Fibroblast of skin of back (primary cell): Measurements from ENCODE around the gene ALX4.

Source experiments
- DNase-seq: peaks from one replicate; pipeline ENCODE4 v3.0.0-alpha.2; 2013

The ALX4 gene

DNA sequence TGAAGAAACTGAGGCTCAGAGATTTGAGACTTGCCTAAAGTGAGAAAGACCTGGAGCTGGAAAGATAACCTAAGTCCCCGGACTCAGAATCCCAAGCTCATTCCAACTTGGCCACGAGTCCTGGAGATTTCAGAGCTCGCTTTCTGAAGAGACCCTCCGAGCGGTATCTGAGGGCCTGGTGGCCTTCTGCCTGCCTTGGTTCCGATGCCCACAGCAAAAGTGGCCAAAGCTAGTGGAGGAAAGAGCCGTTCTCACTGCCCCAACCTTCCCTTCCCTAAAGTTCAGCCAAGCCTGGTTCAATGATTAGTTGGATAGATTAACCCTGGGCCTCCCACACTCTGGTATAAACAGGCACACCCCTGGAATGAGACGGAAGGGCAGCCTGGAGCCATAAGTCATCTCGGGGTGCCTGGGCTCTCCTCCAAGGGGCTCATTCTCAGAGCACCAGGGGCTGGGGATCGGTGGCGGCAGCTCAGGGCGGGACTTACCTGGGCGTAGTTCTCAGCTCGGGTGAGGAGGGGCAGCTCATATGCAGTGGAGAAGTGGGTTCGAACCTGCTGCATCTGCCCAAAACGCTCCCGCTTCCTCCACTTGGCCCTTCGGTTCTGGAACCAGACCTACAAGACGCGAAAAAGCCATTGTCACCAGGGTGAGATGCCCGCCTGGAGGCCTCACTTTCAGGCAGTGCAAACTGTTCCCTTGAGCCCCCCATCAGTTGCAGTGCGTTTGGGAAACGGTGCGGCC, 42.8 kb downstream of the ALX4 start:
- DNase-seq = no peak

DNA sequence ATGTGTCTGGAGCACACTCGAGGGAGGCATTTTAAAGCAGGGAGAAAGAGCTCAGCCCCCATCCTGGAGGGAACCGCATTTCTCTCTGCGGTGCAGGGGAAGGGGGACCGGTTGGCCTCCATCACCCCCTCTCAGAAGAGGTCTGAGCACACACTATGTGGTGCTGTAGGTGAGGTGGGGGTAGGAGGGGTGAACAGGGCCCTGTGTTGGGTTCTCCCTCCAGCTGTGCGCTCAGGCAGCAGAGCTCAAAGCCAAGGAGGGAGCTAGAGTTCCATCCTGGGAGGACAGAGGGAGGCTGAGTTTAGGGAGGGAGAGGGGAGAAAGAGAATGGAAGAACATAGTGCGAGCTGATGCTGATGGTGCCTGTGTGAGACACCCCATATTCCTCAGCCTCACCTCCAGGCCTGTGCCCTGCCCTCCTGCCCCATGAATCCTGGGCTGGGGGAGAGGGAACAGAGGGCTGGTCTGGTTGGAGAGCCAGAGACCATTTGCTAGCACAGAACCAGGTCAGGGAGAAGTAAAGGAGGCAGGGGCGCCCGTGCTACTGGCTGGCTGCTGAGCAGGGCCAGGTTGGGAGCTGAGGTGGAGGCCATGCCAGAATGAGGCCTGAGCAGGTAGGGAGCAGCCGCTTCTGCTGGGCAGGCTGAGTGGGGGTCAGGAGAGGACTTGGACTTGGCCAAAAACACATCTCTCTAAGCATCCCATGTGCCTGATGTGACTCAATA, 43.7 kb downstream of the ALX4 start:
- DNase-seq = no peak

DNA sequence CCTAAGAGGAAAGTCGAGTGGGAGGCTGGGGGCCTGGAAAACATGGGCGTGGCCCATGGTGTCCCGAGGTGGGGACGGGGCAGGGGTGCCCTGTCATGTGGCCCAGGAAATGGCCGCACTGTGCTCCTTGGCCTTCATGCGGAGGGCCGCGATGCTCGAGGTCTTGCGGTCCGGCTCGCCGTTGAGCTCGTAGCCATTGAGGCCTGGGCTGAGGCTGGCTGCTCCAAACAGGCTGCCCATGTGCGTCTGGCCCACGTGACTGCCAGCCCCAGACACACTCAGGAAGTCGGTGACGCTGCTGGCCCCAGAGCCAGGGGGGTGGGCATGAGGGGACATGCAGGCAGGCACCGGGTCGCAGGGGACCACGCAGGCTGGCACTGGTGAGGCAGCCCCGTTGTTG, 45.2 kb downstream of the ALX4 start:
- no peak for DNase-seq

- no peak for DNase-seq
These were observed 45.5 kb downstream of the ALX4 start for GRCh38 chr11:44264438-44264749.

- DNase-seq = no peak
These were observed 46.1 kb downstream of the ALX4 start for GRCh38 chr11:44263738-44264437.

- DNase-seq = no peak
These were observed 47.9 kb downstream of the ALX4 start for GRCh38 chr11:44261800-44262591.

- no peak for DNase-seq
These were observed 49.9 kb downstream of the ALX4 start for GRCh38 chr11:44260081-44260480.

GRCh38 chr11:44258839-44259420, 51.0 kb downstream of the ALX4 start:
- DNase-seq = no peak

- DNase-seq = no peak
These were observed 51.8 kb downstream of the ALX4 start for GRCh38 chr11:44258190-44258489.

DNA sequence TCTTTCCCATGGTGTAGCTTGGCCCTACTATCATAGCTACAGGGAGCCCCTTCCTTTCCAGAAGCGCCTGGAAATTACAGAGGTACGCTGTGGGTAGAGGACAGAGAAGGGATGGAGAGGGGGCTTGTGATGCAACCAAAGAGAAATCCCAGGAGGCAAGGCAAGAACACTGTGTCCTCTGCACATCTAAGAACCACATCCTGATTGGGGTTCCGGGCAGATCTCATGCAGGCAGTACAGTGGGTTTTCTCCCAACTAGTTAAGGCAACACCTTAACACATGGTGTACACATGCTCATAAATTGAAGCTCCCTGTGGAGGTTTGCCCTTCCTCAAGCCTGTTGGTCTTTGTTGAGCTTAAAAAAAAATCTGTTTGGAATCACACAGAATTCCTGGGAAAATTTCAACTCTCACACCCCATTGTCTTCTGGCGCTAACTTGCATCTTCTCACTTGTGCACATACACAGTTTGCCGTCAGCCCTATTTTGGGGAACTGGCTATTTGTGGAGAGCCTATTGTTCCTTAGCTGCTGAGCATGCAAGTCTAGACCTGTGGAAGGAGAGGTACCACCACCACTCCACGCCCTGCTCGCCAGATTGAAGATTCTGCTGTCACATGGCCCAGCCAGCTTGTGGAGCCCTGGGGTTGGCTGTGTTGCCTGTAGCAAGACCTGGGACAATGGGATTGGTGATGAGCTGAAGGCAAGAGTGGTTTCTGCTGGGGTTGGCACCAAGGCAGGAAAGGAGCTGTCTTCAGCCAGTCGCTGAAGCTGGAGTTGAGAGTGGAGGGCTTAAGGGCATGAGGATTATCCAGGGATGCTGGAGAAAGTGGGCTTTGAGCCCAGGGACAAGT, 52.4 kb downstream of the ALX4 start:
- no peak for DNase-seq

DNA sequence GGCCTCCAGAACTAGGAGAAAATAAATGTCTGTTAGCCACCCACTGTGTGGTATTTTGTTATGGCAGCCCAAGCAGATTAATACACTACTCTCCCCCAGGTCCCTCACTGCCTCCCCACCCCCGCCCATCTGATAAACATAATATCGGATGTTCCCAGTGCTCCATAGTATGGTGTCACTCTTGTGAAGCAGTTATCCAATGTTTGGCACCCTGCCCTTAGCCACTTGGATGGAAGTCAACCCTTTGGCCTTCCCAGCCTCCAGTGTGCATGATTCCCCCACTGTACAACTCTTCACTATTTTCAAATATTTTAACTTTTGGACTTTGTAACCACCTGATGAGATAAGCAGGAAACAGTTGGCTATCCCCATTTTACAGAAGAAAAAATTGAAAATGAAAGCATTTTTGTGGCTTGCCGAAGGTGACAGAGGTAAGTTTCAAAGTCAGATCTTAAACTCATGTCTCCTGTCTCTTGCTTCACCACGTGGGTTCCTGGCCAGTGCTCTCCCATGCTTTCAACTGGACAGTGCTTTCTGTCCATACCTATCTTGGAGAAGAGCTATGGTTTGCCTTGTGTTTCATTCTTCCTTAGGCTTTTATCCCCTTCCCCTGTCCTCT, 53.2 kb downstream of the ALX4 start:
- DNase-seq = no peak

- DNase-seq = no peak
These were observed 54.4 kb downstream of the ALX4 start for GRCh38 chr11:44255406-44256071.

DNA sequence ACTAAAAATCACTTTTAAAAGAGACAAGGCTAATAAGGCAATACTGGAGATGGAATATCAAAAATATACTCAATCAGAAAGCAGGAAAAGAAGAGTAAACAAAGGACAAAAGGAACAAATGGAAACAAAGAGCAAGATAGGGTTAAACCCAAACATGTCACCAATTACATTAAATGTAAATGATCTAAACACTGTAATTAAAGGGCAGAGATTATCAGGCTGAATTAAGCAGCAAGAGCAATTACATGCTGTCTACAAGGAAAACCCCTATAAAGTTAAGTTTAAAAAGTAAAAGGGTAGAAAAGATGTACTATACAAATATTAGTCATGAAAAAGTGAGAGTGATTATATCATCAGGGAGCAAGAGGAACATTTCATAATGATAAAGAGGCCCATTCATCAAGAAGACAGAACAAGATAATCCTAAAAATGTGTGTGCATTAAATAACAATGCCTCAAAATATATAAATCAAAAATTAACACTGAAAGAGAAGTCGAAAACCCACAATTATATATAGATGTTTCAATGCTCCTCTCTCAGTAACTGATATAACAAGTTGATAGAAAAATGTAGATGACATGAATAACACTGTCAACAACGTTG, 56.8 kb downstream of the ALX4 start:
- DNase-seq = no peak

DNA sequence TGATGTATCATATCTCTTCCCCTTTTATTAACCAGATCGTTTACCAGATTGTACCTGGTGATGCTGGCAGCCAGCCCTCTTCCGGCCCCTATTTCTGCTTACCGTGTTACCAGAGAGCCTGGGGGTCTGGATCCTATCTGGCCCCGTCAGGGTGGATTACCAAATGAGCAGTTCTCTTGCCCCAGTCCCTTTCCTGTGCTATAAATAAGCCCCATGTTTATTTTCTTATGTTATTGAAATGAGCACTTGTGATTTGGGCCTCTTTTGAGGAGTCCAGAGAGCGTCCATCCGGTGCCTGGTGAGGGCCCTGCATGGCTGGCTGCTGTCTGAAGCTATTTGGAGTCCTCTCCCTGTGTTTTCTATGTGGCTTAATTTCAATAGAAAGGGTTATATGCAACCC, 59.5 kb downstream of the ALX4 start:
- DNase-seq = no peak

DNA sequence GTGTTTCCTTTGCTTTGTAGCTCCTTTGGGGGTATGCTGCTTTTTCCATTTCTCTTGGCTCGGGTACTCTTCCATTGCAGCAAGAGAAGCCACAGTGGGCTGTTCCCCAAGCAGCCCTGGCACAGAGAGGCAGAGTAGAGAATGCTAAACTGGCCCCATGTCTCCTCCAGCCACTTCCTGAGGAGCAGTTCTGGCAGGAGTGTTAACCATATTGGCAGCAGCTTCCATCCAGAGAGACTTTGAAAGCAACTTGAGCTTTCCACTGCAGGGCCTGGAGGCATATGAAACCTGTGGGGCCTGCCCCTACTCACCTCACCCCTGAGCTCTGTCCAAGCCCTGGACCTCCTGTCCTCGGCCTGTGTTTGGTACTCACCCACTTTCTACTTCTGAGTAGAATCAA, 61.8 kb downstream of the ALX4 start:
- DNase-seq = no peak

- no peak for DNase-seq
These were observed 62.4 kb downstream of the ALX4 start for GRCh38 chr11:44247508-44247907.

DNA sequence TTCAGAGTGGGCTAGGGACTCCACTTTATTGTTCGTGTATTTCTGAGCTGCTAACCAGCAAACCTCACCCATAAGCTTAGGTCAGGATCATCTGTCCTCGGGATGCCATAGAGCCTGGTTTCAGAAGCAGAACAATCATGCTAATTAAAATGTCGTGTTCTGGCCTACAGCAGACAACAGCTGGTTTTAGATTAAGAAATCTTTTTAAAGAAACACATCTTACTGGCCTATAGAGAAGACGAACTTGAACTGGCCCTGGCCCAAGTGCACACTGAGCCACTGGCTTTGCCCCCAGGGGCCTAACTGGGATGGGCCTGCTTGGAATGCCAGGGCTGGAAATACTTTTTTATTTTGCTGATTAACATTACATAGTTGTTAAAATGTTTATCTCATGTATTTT, 63.2 kb downstream of the ALX4 start:
- peak; percentile 76 for DNase-seq

GRCh38 chr11:44244639-44245310, 65.2 kb downstream of the ALX4 start:
- DNase-seq = peak; percentile 74

DNA sequence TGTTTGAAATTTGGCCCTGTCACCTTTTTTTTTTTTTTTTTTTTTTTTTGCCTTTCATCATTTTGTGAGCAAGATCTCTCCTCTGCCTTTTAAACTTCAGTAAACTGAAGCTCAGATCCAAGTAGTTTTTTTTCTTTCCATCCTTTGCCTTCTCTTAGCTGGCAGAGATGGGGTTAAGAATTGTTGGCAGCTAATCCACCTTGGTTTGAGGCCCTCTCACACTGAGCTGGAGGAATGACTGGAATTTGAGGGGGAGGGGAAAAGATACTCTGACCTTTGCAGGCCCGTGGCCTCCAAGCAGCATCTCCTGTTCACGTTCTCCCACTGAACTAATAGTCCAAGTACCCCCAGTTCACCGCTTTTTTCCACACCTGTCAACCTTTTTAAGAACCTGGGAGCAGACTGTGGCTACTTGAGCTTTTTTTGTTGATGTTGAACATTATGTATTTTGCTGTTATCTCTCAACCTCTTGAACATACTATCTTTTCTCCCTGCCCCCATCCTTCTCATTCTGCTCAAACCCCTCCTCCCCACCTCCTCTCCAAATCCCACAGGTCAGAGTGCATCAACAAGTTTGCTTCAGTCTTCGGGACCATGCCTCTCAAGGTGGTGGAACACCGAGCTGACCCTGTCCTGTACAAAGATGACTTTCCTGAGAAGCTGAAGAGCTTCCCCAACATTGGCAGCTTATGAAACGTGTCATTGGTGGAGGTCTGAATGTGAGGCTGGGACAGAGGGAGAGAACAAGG, 66.2 kb downstream of the ALX4 start:
- peak; percentile 81 for DNase-seq
